ENCODE results near the gene RAPGEF1.

- TF ChIP-seq EZH2 (IDR thresholded peaks at IDR 0.05) = no peak
- TF ChIP-seq POLR2AphosphoS5 (IDR thresholded peaks at IDR 0.05; ENCODE audit: borderline replicate concordance, low read depth, low read length) = no peak
Observed at GRCh38 chr9:131591845-131592208, 148.0 kb downstream of the RAPGEF1 start.

Data from SK-N-MC (cell line).